HG03066 (cell line): Measurements from ENCODE around the gene MVP.
"Not testable (repeated sequence)": the region's sequence is repeated elsewhere in the genome, so short reads cannot be mapped to it uniquely, and the experiment has no call there.

Experiments used
- ATAC-seq: cut with Tn5 transposase; IDR thresholded peaks from one replicate; pipeline ENCODE4 v1.9.1; 2021; ENCODE audit warnings: low read depth; ENCODE audit not compliant: unreplicated experiment

The MVP gene

DNA sequence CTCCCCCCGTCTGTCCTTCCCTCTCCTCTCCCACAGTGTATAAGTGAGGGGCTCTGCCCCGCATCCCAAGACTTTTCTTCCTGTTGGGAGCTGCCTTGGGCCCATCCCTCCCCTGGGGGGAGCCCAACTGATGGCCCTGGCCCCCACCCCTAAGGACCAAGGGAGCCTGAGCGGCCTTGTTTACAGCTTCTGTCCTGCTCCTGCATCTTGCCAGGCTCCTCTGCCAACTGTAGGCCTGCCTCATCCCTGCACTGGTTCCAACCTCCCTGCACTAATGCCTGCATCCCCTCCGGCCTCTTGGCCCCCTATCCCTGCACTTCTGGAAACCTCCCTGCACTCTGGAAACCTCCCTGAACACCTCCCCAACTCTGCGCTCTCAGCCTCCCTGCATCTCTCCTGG lies 5.7 kb upstream of the MVP start:
- no peak for ATAC-seq

DNA sequence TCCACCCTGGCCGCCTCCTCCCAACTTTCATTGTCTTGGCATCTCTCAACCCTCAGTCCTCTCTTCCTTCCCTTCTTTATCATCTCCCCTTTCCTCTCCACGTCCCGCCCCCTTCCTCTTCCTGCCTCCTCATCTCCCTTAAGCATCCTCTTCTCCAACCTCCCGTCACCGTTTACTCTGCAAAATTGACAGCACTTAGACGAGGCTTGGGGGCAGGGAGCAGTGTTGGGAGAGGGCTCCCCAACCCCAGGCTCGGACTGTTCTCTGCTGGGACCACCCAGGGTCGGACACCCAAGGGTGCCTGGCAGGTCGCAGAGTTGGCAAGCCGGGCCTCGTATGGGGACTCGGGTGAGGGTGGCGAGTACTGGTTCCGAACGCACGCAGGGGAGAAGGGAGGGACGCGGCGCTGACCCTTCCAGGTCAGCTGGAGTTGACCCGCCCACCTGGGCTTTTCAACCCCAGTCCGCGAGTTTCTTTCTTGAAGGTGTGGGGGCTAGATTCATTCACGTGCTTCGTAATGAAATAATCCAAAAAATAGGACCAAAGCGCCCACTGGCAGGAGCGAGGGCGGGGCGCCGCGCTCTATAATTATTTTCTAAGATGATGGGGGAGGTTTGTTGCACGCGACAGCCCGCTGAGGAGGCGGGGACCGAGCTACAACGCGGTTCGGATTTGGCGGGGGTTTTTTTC lies 5.1 kb upstream of the MVP start:
- ATAC-seq, result no peak

DNA sequence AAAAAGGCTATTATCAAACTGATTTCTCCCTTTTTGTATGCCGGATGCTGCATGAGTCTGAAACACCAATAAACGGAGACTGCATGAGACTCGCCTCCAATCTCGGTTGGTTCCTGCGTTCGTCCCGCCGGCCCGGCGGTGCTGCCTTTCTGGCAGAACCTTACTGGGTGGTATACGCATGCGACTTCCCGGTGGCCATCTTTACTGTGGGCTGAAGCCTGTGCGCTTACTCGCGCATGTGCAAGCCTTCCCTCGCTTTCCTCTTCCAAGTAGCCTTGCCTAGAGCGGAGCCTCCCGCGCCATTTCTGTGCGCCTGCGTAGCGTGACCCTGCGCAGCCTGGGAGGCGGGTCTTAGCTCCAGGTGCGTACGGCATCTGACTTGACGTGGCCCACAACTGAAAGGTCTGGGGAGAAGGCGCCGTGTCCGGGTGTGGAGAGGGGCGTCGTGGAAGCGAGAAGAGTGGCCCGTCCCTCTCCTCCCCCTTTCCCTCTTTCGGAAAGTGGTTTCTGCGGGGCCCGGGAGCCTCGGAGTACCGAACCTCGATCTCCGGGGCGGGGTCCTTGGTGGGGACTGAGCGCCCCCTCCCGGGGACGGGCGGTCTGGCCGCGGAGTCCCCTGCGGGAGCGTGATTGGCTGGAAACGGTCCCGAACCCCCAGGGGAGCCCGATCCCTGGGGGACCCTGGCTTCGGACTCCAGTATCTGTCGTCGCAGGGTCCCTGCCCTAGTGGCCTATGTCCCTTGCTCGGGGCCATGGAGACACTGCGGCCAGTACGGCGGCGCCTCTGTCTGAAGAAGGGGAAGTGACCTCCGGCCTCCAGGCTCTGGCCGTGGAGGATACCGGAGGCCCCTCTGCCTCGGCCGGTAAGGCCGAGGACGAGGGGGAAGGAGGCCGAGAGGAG lies 4.2 kb upstream of the MVP start, which contains the start of gene PAGR1:
Gene PAGR1 (plus strand): TSS at position 360 of the 901 bp plus-strand sequence. CDS start 374 bp downstream, at position 734.
- ATAC-seq, result peak; percentile 51

DNA sequence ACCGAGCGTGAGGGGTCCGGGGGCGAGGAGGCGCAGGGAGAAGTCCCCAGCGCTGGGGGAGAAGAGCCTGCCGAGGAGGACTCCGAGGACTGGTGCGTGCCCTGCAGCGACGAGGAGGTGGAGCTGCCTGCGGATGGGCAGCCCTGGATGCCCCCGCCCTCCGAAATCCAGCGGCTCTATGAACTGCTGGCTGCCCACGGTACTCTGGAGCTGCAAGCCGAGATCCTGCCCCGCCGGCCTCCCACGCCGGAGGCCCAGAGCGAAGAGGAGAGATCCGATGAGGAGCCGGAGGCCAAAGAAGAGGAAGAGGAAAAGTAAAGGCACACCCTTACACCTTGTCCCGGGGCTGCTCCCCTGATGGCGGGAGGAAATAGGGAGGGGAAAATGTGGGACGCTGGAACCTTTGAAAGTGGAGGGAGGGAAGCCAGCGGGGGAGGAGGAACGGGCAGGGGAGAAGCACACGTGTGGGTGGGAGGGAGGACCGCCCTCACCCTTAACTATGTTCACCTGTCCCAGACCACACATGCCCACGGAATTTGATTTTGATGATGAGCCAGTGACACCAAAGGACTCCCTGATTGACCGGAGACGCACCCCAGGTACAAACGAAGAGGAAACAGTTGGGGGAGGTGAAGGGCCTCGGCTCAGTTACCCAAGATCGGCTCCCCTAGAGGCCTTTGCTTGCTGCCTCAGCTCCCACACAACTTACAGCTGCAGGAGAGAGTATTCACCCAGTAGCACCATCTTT lies 3.4 kb upstream of the MVP start:
- no peak for ATAC-seq

DNA sequence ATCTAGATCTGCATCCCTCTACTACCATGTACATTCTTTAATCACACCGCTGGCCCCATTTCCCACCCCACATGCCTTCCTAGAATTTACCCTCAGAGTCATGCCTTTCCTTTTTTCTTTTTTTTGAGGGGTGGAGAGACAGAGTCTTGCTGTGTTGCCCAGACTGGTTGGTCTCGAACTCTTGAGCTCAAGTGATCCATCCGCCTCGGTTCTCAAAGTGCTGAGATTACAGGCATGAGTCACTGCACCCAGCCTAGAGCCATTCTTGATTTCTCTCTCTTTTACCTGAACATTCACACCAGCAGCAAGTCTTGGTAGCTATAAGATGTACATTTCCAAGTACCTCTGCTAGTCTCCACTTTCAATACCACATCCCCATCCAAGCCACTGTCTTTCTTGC lies 2.2 kb upstream of the MVP start:
- no peak for ATAC-seq

DNA sequence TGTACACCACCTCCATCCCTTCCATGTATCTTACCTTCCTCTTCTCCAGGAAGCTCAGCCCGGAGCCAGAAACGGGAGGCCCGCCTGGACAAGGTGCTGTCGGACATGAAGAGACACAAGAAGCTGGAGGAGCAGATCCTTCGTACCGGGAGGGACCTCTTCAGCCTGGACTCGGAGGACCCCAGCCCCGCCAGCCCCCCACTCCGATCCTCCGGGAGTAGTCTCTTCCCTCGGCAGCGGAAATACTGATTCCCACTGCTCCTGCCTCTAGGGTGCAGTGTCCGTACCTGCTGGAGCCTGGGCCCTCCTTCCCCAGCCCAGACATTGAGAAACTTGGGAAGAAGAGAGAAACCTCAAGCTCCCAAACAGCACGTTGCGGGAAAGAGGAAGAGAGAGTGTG lies 756 bp upstream of the MVP start:
- no peak for ATAC-seq

DNA sequence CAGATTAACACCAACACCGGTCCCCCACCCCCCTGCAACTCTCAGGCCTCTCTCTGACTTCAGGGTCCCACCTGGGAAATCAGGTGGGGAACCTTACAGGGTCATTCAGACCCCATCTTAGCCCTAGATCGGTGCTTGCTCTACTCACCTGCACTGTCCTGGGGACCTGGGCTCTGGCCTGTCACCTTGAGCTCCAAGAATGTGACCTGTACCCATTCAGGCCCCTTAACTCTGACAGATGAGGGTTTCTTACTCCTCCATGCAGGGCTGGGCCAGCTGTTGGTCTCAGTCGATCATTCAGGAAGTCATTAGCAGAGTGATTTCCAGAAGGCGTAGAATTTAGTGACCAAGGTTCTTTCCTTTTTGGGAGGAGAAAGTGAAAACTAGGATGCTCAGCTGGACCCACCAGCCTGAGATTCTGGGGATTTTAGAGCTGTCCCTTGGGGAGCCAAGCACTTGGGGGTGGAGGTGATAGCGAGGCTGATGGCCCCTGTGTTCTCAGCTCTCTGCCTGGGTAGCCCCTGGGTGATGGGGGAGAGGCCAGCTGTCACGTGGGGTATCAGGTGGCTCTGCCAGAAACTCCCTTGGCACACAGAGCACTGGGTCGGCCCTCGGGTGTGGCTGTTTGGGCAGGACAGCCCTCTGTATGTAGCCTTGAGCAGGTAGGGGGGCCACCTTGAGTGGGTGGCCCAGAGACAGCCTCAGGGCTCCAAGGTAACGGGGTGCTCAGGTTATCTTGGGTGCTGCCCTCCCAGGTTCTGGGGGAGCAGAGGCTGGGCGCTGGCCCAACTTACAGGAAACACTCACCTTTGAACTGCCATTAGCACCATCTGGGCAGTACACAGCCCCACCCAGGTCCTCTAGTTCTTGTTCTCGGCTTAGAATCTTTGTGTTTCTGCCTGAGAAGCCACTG lies 724 bp downstream of the MVP start:
- peak; percentile 36 for ATAC-seq

DNA sequence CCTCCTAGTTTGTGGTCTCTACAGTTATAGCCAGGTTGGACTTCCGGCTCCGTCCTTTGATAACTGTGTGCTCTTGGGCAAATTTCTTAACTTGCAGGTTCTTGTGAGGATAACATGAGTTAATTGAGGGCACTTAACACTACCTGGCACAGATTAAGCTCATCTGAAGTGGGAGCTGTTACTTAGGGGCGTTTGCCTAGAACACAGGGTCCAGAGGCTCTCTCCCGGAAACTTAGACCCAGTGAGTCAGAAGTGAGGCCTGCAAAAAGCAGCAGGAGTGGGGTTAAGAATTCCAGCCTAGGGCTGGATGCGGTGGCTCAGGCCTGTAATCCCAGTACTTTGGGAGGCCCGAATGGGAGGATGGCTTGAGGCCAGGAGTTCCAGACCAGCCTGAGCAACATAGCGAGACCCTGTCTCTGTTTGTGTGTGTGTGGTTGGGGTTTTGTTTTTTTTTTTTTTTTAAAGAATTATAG lies 1.4 kb downstream of the MVP start:
- no peak for ATAC-seq

DNA sequence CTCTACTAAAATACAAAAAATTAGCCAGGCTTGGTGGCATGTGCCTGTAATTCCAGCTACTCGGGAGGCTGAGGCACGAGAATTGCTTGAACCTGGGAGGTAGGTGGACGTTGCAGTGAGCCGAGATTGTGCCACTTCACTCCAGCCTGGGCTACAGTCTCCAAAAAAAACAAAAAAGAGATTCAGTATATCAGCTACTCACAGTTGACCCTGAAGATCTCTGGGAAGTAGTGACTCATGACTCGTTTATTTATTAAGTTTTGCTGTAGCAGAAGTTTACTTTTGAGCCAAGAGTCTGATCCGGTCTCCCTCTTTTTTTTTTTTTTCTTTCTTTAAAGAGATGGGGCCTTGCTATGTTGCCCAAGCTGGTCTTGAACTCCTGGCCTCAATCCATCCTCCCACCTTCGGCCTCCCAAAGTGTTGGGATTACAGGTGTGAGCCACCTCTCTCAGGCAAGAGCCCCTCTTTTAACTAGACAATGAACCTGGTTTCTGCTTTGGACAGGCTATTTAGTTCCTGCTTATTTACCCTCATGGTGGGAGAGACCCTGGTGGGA lies 4.4 kb downstream of the MVP start:
- no peak for ATAC-seq

DNA sequence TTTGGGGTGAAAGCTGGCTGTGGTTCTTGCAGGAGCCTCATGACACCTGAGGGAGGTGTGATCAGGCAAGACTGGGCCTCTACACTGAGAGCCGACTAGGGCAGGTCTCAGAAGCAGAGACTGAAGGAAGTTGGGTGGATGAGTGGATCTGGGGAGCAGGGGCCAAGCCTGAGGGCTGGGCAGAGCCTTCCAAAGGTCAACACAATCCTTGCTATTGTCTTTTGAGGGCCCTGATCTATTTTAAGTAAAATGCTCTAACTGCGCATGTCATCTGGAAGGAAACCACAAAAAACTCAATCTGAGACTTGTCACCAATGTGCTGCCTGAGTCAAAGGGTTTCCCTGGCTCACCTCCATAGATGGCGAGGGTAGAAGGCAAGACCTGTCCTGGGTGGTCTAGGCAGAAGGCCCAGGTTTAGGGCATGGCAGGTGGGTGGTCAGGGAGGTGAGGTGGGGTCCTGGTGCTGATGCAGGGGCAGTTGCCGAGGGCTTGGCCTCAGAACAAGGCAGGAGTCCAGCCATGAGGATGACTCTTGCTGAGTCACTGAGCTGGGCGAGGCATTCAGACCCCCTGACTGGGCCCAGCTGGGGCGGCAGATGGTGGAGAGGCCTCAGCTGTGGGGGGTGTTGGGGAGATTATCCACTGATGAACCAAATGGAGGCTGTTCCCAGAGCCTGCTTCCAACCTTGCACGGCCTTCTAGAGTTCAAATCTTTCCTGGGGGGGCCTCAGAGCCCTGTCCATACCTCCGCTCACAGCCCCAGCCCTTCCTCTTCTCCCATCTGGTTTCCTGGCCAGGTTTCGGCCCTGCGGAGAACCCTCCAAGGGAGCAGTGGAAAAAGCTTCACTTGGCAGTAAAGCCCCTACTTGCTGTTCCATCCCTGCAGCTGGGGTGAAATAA lies 5.1 kb downstream of the MVP start:
- ATAC-seq, result no peak

DNA sequence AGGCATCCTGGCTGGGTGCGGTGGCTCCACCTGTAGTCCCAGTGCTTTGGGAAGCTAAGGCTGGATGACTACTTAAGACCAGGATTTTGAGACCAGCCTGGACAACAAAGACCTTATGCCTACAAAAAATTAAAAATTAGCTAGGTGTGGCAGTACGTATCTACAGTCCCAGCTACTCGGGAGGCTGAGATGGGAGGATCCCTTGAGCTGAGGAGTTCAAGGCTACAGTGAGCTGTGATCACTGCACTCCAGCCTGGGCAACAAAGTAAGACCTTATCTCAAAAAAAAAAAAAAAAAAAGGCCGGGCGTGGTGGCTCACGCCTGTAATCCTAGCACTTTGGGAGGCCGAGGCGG lies 6.1 kb downstream of the MVP start:
- ATAC-seq, result no peak

DNA sequence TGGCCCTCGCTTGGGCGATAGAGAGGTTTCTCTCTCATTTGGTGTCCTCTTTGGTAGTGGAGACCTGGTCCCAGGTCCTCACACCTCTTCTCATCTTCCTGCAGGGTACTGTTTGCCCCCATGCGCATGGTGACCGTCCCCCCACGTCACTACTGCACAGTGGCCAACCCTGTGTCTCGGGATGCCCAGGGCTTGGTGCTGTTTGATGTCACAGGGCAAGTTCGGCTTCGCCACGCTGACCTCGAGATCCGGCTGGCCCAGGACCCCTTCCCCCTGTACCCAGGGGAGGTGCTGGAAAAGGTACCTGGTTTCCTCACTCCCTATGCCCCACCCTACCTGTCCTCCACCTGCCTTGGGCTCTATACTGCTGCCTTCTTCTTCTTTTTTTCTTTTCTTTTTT lies 10.5 kb downstream of the MVP start:
- no peak for ATAC-seq

DNA sequence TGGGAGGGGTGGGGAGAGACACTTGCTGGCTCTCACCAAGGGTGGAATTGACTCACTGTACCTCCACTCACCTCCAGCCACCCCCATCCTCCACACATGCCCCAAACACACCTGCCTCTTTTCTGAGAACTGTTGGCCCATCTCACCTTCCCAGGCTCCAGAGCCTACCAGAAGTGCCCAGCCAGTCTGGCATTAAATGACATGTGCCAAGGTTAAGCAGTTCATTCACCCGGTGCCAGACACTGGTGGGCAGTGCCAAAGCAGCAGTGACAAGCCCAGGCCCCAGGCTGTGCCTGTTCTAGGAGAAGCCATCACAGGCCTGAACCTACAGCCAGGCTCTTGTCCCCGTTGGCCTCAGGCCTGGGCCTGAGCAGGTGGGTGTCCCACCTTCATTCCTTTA lies 11.2 kb downstream of the MVP start:
- no peak for ATAC-seq

DNA sequence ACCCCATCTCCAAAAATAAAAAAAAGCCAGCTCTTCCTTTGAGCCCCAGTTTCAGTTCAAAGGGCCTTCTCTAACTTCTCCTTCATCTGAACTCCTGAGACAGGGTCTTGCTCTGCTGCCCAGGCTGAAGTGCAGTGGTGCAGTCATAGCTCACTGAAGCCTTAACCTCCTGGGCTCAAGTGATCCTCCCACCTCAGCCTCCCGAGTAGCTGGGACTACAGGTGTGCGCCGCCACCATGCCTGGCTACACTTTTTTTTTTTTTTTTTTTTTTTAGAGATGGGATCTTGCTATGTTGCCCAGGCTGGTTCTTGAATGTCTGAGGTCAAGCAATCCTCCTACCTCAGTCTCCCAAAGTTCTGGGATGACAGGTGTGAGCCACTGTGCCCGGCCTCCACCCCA lies 13.0 kb downstream of the MVP start:
- not testable (repeated sequence) for ATAC-seq

DNA sequence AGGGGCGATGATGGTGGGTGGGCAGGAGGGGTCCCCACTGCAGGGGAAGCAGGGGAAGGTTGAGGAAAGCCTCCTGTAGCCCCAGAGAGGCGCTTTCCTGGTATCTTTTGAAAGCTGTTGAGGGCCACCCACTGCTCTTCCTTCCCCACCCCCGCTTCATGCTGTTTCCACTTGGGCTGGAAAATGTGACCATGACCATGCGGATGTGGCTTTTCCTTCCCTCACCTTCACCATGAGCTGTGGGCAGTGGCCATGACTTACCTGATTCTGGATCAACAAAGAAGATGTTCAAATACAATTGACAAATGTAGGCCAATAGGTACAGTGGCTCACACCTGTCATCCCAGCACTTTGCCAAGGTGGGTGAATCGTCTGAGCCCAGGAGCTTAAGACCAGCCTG lies 13.8 kb downstream of the MVP start:
- ATAC-seq, result no peak

DNA sequence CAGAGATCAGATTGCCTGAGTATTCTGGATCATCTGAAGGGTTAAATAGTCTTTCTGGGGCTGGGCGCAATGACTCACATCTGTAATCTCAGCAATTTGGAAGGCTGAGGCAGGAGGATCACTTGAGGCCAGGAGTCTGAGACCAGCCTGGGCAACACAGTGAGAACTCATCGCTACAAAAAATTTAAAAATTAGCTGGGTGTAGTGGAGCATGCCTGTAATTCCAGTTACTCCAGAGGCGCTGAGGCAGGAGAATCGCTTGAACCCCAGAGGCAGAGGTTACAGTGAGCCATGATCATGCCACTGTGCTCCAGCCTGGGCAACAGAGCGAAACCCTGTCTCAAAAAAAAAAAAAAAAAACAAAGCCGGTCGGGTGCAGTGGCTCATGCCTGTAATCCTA lies 15.7 kb downstream of the MVP start:
- ATAC-seq, result no peak

DNA sequence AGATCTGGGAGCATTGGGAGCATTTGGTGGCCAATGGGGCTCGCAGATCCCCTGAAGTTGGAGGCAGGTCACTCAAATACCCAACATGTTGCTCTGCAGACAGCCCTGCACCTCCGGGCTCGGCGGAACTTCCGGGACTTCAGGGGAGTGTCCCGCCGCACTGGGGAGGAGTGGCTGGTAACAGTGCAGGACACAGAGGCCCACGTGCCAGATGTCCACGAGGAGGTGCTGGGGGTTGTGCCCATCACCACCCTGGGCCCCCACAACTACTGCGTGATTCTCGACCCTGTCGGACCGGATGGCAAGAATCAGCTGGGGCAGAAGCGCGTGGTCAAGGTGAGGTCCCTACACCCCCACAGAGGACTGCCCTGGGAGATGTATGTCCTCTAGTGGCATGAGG lies 16.4 kb downstream of the MVP start:
- ATAC-seq, result no peak

DNA sequence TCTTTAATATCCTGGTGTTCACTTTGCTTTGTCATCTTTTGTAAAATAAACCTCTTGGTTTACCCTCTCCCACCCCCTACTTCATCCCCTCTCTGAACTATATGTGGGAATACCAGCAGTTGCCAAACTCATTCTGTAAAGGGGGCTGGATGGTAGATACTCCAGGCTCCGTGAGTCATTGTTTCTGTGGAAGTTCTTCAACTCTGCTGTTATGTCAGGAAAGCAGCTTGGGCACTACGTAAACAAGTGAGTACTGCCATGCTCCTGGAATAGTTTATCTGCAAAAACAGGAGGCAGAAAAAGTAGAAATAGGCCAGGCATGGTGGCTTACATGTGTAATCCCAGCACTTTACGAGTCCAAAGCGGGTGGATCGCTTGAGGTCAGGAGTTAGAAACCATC lies 17.6 kb downstream of the MVP start:
- ATAC-seq, result no peak

DNA sequence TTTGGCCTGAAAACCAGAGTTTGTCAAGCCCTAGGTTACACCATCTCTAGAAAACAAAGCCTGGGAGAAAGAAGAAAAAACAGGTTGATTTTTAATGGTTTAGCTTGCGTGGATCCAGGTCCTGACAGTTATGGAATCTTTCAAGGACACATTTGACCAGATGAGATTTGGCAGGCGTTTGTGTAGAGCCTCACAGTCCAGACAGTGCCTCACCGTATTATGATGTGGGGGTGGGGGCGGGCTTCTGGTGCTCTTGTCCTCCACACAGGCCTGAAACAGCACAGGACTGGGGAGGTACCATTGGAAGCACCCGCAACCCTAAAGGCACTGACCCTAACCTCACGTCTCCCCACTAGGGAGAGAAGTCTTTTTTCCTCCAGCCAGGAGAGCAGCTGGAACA lies 19.6 kb downstream of the MVP start:
- ATAC-seq, result no peak
